OCI-LY3 (cell line): Measurements from ENCODE around the gene DEAF1.

Source experiments
- EZH2phosphoT487 ChIP-seq: fragments of 200-600 bp; shearing (Covaris generic); IDR thresholded peaks from 2 replicates; pipeline ENCODE4 v1.6.1; 2018; ENCODE audit warnings: antibody characterized with exemption, mixed run types, low read depth
- TF ChIP-seq, protein P1 (sequence below): fragments of 200-600, 300-600 bp; sonication (generic); IDR thresholded peaks from 2 replicates; pipeline ENCODE4 v1.5.1; 2014; ENCODE audit warnings: antibody characterized with exemption, low read length, low read depth

DNA sequence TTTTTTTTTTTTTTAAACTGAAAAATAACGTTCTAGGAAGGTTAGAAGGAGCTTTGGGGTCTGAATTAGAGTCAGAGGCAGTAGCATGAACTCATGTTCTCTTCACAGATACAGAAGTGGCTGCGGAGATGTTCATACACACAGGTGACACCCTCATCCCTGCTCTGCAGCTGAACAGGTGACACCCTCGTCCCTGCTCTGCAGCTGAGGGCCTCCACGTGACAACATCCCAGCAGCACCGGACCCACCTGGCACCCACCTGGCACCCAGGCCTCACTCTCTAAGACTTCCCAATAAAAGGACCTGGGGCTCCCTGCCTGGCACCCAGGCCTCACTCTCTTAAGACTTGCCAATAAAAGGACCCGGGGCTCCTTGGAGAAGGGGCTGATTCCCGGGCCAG, 38.2 kb downstream of the DEAF1 start:
- TF ChIP-seq, protein P1, sequence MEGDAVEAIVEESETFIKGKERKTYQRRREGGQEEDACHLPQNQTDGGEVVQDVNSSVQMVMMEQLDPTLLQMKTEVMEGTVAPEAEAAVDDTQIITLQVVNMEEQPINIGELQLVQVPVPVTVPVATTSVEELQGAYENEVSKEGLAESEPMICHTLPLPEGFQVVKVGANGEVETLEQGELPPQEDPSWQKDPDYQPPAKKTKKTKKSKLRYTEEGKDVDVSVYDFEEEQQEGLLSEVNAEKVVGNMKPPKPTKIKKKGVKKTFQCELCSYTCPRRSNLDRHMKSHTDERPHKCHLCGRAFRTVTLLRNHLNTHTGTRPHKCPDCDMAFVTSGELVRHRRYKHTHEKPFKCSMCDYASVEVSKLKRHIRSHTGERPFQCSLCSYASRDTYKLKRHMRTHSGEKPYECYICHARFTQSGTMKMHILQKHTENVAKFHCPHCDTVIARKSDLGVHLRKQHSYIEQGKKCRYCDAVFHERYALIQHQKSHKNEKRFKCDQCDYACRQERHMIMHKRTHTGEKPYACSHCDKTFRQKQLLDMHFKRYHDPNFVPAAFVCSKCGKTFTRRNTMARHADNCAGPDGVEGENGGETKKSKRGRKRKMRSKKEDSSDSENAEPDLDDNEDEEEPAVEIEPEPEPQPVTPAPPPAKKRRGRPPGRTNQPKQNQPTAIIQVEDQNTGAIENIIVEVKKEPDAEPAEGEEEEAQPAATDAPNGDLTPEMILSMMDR, result no peak
- no peak for TF ChIP-seq EZH2phosphoT487
